SK-N-SH (cell line): Measurements from ENCODE around the gene RAB10.

ENCODE experiments used
- CTCF ChIP-seq: fragments of 200-600 bp; sonication (generic); IDR thresholded peaks from 2 replicates; pipeline ENCODE4 v1.6.1; 2017; ENCODE audit warnings: antibody characterized with exemption, mild to moderate bottlenecking, moderate library complexity
- ELF1 ChIP-seq: IDR thresholded peaks from 2 replicates; pipeline ENCODE4 v1.4.0; 2012
- EP300 ChIP-seq, 2 experiments: IDR thresholded peaks; 2 replicates each; pipeline versions ENCODE4 v1.4.0 to v1.6.1; 2012; ENCODE audit warnings: borderline replicate concordance in 1 of 2, low read depth in 1 of 2, low read length in 1 of 2
- EZH2phosphoT487 ChIP-seq: fragments of 200-600 bp; sonication (generic); IDR thresholded peaks from 2 replicates; pipeline ENCODE4 v1.6.1; 2017; ENCODE audit warnings: low read depth, mixed run types, mild to moderate bottlenecking, antibody characterized with exemption, moderate library complexity, borderline replicate concordance
- MEF2A ChIP-seq: IDR thresholded peaks from 2 replicates; pipeline ENCODE4 v1.4.0; 2012; ENCODE audit warnings: low read depth, borderline replicate concordance
- POLR2AphosphoS5 ChIP-seq: IDR thresholded peaks from 2 replicates; pipeline ENCODE4 v1.6.1; 2012; ENCODE audit warnings: low read depth, low read length
- RAD21 ChIP-seq: IDR thresholded peaks from 2 replicates; pipeline ENCODE4 v1.6.1; 2012; ENCODE audit warnings: mild to moderate bottlenecking, low read length
- RFX5 ChIP-seq: IDR thresholded peaks from 2 replicates; pipeline ENCODE4 v1.6.1; 2012; ENCODE audit warnings: mild to moderate bottlenecking, improper control_type of control experiment, low read length
- RXRA ChIP-seq: IDR thresholded peaks from 2 replicates; pipeline ENCODE4 v1.4.0; 2012; ENCODE audit warnings: low read depth, mild to moderate bottlenecking, borderline replicate concordance
- SMC3 ChIP-seq: IDR thresholded peaks from 2 replicates; pipeline ENCODE4 v1.6.1; 2012; ENCODE audit warnings: low read depth, low read length, improper control_type of control experiment
- USF1 ChIP-seq: IDR thresholded peaks from 2 replicates; pipeline ENCODE4 v1.4.0; 2012; ENCODE audit warnings: low read depth, borderline replicate concordance
- YY1 ChIP-seq: IDR thresholded peaks from 2 replicates; pipeline ENCODE4 v1.4.0; 2012; ENCODE audit warnings: low read depth, mild to moderate bottlenecking

- TF ChIP-seq EP300 (IDR thresholded peaks at IDR 0.05; ENCODE audit: borderline replicate concordance in 1 of 2, low read depth in 1 of 2, low read length in 1 of 2): peak in 1 of 2 experiments; percentile 60; a peak in 1 of 4 replicates
- TF ChIP-seq CTCF: no peak
- peak; percentile 22; the same call in 1 of the 2 replicates for TF ChIP-seq POLR2AphosphoS5
- no peak for TF ChIP-seq YY1
- TF ChIP-seq ELF1: no peak
- no peak for TF ChIP-seq EZH2phosphoT487
- TF ChIP-seq RXRA: no peak
- no peak for TF ChIP-seq RAD21
- TF ChIP-seq USF1: no peak
- TF ChIP-seq MEF2A: no peak
- no peak for TF ChIP-seq SMC3
- no peak for TF ChIP-seq RFX5
These were observed 34.9 kb downstream of the RAB10 start for GRCh38 chr2:26068602-26069298.
